NCI-H2081 (cell line): ENCODE measurements around the gene SCGN.
A peak's percentile ranks its signal among the peaks of the same experiment; 100 is the strongest.

ENCODE experiments used
- DNase-seq, 2 experiments: peaks; one replicate each; lab custom pipeline; 2025; lab: John Stamatoyannopoulos, UW

SCGN gene

GRCh38 chr6:25685896-25686295 lies 33.9 kb downstream of the SCGN start:
- no peak for DNase-seq

GRCh38 chr6:25686856-25687255 lies 34.8 kb downstream of the SCGN start:
- no peak for DNase-seq

- no peak for DNase-seq
Observed at GRCh38 chr6:25689966-25690365, 38.0 kb downstream of the SCGN start.

- no peak for DNase-seq
Observed at GRCh38 chr6:25691894-25692293, 39.9 kb downstream of the SCGN start.

GRCh38 chr6:25692472-25692871 lies 40.5 kb downstream of the SCGN start:
- DNase-seq, result no peak

- no peak for DNase-seq
Observed at GRCh38 chr6:25694366-25694765, 42.4 kb downstream of the SCGN start.

- no peak for DNase-seq
Observed at GRCh38 chr6:25695671-25696070, 43.7 kb downstream of the SCGN start.

DNA sequence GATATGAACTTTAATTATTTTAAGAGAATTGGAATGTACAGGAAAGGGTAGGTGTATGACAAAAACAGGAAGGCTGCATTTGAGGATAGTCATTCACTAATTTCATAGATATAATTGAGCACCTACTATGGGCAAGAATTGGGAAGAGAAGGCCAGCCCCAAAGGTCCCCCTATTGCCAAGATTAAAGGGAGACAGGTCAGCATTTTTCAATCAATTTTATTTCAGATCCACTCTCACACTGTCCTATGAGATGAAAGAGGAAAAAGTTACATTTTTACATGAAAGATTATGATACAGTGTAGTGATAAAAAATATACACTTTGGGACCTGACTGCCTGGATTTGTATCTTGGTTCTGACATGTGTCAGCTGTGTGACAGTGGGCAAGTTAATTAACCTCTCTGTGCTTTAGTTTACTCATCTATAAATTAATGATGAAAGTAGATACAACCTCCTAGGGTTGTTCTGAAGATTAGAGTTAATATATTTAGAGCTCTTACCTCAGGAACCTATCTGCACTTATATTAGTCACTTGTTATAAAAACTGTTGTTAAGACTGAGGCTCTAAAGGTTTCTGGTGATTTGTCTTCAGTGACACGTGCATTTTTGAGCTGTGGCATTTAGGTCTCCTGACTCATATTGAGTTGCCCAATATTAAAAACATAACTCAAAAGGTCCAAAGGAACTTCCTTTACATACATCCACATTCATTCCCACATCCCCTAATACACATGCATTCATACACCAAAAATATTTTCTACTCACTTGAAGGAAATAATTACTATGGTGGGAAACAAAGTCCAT lies 45.7 kb downstream of the SCGN start:
- DNase-seq, result no peak

DNA sequence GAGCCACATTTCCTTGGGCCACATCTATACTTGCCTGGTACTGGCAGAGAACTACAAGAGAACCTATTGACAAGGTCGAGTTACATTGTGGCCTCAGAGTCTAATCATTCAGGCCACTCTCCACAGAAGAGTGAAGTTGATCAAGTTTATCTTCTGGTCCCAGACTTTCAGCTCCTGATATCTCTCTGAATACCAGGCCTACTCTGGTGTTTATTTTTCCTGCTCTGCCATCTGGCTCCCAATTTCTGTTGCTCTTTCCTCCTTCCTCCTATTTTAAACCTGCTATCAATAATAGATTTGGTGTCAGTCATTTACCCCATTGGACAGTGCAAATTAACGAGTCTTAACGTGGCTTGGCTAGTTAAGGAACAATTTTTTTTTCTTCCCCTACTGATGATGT lies 46.6 kb downstream of the SCGN start:
- DNase-seq, result no peak

DNA sequence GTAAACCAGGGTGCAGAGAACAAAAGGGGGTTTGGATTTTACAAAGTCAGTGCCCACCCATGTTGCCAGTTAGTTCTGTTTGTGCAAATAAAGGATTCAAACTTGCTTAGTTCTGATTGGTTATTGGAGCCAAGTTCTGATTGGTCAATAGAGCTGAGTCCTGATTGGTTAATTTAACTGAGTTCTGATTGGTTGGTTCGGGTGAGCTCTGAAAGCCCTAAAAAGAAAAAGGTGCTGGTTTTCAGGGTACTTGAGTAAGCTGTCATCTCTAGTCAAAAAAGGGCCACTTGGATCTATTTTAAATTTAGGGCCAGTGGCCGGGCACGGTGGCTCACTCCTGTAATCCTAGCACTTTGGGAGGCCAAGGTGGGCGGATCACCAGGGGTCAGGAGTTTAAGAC lies 47.6 kb downstream of the SCGN start:
- no peak for DNase-seq

- no peak for DNase-seq
Observed at GRCh38 chr6:25700761-25701160, 48.7 kb downstream of the SCGN start.

GRCh38 chr6:25701807-25702206 lies 49.8 kb downstream of the SCGN start:
- DNase-seq, result no peak

DNA sequence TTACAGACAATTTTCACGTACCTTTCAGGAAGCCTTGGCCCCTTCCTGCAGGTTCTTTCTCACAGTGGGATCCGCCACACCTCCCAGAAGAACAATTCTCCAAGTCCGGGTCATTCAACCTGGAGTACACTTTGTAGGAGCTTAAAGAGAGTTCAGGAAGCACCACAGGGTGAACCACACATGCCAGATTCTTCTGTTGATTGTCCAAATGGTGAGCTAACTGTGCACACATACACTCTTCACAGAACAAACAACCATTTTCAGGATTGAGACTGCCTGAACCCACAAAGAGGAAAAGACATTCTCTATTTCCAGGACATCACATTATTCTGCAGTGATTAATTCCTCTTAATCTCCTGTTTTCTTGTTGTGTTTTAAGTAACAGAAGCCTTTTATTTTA lies 51.0 kb downstream of the SCGN start:
- peak; percentile 66 to 86 for DNase-seq

DNA sequence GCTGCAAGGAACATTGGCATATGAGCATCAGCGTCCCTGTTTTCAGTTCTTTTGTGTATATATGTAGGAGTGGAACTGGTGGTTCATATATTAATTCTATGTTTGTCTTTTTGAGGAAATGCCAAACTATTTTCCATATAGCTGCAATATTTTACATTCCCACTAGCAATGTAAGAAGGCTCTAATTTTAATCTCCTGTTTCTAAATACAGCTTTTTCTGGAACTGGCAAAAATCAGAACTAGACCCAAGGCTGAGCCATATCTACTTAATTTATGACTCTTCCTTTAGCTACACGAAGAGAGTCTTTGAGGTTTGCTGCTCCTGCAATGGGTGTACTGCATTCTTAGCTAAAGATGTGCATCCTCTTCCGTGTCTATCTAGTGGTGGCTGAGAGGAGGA lies 52.0 kb downstream of the SCGN start:
- no peak for DNase-seq

- DNase-seq, result peak in 1 of 2 experiments; percentile 20
Observed at GRCh38 chr6:25706314-25707014, 54.4 kb downstream of the SCGN start.

DNA sequence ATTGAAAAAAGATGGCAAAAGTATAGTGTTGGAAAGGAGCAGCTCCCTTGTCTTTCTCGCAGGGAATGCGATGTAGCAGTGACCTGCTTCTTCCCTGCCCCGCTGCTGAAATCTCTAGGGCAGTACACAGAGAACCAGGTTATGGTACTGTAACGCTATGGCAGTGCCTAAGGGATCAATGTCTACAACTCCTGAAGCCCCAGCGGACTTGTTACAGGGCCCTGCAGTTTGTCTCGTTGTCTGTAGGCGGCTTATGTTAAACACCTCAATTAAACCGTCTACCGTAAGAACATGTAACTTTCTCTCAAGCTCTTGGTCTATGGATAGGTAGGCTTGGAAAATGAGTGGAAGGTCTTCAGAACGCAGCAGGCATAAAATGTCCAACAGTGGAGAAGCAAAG lies 57.7 kb downstream of the SCGN start:
- no peak for DNase-seq

DNA sequence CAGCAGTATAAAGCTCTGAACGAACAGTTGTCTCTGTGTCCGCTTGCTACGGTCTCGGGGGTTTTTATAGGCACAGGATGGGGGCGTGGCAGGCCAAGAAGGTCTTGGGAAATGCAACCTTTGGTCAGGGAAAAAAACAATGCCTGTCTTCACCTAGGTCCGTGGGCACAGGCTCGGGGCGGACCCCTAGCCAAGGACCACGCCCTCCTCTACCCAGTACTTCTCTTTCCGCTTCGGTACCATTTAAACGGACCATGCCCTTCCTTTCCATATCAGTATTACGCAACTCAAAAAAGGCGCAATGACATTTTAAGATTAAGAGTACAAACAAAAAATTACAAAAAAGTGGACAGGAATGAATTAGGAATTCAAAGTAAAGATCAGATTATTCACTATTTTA lies 58.3 kb downstream of the SCGN start:
- DNase-seq, result no peak

DNA sequence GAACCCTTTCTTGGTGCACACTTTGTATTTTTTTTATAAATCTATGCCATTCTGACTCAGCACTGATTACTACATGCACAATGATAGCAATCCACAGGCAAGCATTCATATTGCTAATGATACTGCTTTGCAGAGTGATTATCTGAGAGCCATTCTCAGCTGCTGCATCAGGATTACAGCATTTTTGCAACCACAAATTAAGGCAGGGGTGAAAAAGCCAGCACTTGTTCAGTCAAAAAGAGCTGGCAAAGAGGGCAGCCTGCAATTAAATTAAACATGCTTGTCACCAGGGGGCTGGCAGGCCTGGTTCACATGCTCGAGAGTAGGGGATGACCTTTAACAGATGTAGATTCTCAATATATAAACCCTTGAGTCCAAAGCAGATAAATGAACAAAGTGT lies 61.8 kb downstream of the SCGN start:
- DNase-seq, result peak; percentile 63 to 83

DNA sequence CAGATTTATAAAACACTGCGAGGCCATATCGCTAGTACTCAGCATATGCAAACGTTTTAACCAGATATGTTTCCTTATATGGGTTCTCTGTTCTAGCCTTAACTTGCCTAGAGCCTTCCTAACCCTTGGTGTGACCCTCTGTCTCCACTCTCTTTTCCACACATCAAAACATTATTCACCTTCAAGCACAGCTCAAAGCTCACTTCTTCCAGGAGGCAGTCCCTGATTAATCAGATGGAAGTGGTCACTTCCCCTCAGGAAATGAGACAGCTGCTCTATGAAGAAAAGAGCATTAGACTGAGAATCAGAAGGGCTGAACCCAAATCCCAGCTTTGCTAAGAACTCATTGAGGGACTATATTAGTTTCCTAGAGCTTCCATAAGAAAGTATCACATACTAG lies 62.8 kb downstream of the SCGN start:
- no peak for DNase-seq

DNA sequence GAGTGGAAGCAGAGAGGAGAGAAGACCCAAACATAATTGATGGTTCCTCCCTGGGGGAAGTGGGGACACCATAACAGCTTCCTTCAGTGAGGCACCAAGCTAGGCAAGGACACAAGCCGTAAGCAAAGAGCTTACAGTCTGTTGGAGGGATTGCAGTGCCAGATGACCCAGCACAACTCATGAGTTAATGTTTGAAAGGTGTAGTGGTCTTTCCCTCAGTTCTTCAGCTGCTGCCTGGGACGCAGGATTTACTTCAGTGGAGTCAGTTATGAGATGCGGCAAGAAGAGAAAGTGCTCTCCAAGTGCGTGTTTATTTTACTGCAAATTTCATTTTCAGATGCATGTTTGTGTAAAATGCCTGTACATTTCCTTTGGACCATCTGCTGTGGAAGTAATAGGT lies 63.8 kb downstream of the SCGN start:
- DNase-seq, result no peak

DNA sequence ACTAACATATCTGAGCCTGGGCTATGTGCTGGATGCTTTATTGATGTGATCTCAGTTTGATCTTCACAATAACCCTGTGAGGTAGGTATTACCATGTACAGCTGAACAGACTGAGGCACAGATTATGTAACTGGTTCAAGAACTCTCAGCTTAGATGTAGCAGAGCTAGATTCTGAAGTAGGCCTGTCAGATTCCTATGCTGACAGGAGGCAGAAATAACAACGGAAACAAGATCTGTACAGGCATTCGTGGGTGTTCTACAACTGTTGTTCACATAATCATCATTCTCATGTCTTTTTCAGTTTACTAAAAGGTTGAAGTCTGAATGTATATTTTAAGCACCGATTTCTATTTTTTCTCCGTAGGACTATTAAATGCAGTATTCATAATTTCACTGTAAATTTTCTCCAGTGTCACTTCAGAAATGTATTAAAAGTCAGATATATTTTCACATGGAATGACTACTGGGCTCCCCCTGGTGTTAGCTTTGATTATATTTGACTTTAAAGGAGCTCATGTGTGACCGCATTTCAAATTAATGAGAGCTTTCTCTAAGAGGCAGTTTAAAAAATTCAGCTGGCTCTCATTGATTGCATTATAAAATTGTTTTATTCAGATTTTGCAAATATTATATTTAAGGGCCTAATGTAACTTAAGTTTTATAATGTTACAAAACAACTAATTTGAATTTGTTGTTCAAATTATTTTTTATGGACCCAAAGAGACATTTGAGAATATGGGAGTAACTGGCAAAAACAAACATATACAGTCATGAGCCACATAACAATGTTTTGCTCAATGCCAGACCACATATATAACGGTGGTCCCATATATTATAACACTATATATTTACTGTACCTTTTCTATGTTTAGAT lies 66.1 kb downstream of the SCGN start:
- DNase-seq, result peak; percentile 62 to 64

- no peak for DNase-seq
Observed at GRCh38 chr6:25726122-25726911, 74.3 kb downstream of the SCGN start.
